DND-41 (cell line): ENCODE results near the gene POC1A.

Source experiments
- ATAC-seq: fragments of 200-7000 bp; cut with Tn5 transposase; 3 replicates; pipeline ENCODE4 v1.9.1; 2021; ENCODE audit warnings: low read depth; ENCODE audit not compliant: insufficient read depth
- DNase-seq: peaks from one replicate; pipeline ENCODE4 v3.0.0-alpha.2; 2020
- H2AFZ ChIP-seq: 2 replicates; pipeline ENCODE4 v1.6.0; 2012; ENCODE audit warnings: low read depth, low read length
- H3K27ac ChIP-seq: 2 replicates; pipeline ENCODE4 v1.5.1; 2012; ENCODE audit warnings: low read length, inconsistent platforms
- H3K27me3 ChIP-seq: fragments of 200-600 bp; sonication (generic); 2 replicates; pipeline ENCODE4 v1.6.0; 2012; ENCODE audit warnings: low read length, mild to moderate bottlenecking, inconsistent platforms; ENCODE audit not compliant: insufficient read depth, poor library complexity
- H3K36me3 ChIP-seq: 2 replicates; pipeline ENCODE4 v1.5.1; 2012; ENCODE audit warnings: low read length, inconsistent platforms; ENCODE audit not compliant: insufficient read depth
- H3K4me1 ChIP-seq: 2 replicates; pipeline ENCODE4 v1.5.1; 2012; ENCODE audit warnings: mild to moderate bottlenecking, low read length; ENCODE audit not compliant: insufficient read depth
- H3K4me2 ChIP-seq: 2 replicates; pipeline ENCODE4 v1.6.0; 2012; ENCODE audit warnings: mild to moderate bottlenecking, moderate library complexity, low read length, inconsistent platforms; ENCODE audit not compliant: insufficient read depth
- H3K4me3 ChIP-seq, 2 experiments: fragments of 200-600 bp in 1 of 2; shearing (Covaris generic) in 1 of 2; 2 replicates each; pipeline ENCODE4 v1.5.1; 2012 to 2016; ENCODE audit warnings: inconsistent platforms in 2 of 2, low read length in 2 of 2, mild to moderate bottlenecking in 2 of 2, low read depth in 1 of 2, moderate library complexity in 1 of 2
- H3K79me2 ChIP-seq: 2 replicates; pipeline ENCODE4 v1.6.0; 2012; ENCODE audit warnings: low read length, inconsistent platforms; ENCODE audit not compliant: insufficient read depth
- H3K9ac ChIP-seq: 2 replicates; pipeline ENCODE4 v1.6.0; 2012; ENCODE audit warnings: low read depth, mild to moderate bottlenecking, inconsistent platforms, low read length, moderate library complexity
- H3K9me3 ChIP-seq: 2 replicates; pipeline ENCODE4 v1.5.1; 2012; ENCODE audit warnings: low read length, moderate library complexity, mild to moderate bottlenecking, inconsistent platforms; ENCODE audit not compliant: insufficient read depth, severe bottlenecking
- H4K20me1 ChIP-seq: 2 replicates; pipeline ENCODE4 v1.6.0; 2012; ENCODE audit warnings: low read length; ENCODE audit not compliant: insufficient read depth
- CTCF ChIP-seq: IDR thresholded peaks from 2 replicates; pipeline ENCODE4 v1.5.1; 2012; ENCODE audit warnings: borderline replicate concordance, low read length, moderate library complexity, mild to moderate bottlenecking; ENCODE audit not compliant: poor library complexity, severe bottlenecking; ENCODE audit errors: extremely low read depth
- EZH2 ChIP-seq: IDR thresholded peaks from 3 replicates; pipeline ENCODE4 v1.6.1; 2012; ENCODE audit warnings: borderline replicate concordance, low read depth, mild to moderate bottlenecking, moderate library complexity, low read length, inconsistent platforms; ENCODE audit not compliant: severe bottlenecking

The POC1A gene

GRCh38 chr3:52130966-52131622, 23.1 kb downstream of the POC1A start:
- Histone ChIP-seq H3K9ac (no peak overlapping the region), H4K20me1 (peaks cover 8% of the 10 kb centered on the region; the same call in 1 of the 2 replicates), H3K79me2 (peaks cover 13% of the 10 kb centered on the region; the same call in 1 of the 2 replicates), H3K4me1 (no peaks in the 10 kb centered on the region), H3K27ac (no peak overlapping the region), H3K36me3 (peaks cover 84% of the 10 kb centered on the region), H2AFZ (no peak overlapping the region), H3K4me2 (no peak overlapping the region), H3K27me3 (no peaks in the 10 kb centered on the region), H3K9me3 (no peaks in the 10 kb centered on the region), H3K4me3 (no peak overlapping the region)
- ATAC-seq (no peak), DNase-seq (no peak)
- TF ChIP-seq CTCF = no peak
- no peak for TF ChIP-seq EZH2

- Histone ChIP-seq H2AFZ (no peak overlapping the region), H3K79me2 (peaks cover 9% of the 10 kb centered on the region; the same call in 1 of the 2 replicates), H3K9me3 (no peaks in the 10 kb centered on the region), H3K4me2 (no peak overlapping the region), H3K36me3 (peaks cover 86% of the 10 kb centered on the region), H4K20me1 (peaks cover 10% of the 10 kb centered on the region; the same call in 1 of the 2 replicates), H3K27ac (no peak overlapping the region), H3K27me3 (no peaks in the 10 kb centered on the region), H3K4me3 (no peak overlapping the region), H3K4me1 (no peaks in the 10 kb centered on the region), H3K9ac (no peak overlapping the region)
- TF ChIP-seq CTCF = no peak
- TF ChIP-seq EZH2 = no peak
- DNase-seq = no peak
- no peak for ATAC-seq
Observed at GRCh38 chr3:52128118-52128683, 26.0 kb downstream of the POC1A start.

GRCh38 chr3:52126500-52126899, 27.7 kb downstream of the POC1A start:
- Histone ChIP-seq H3K9ac (no peak overlapping the region), H3K4me2 (no peak overlapping the region), H4K20me1 (peaks cover 10% of the 10 kb centered on the region; the same call in 1 of the 2 replicates), H3K79me2 (peaks cover 6% of the 10 kb centered on the region; the same call in 1 of the 2 replicates), H3K9me3 (no peaks in the 10 kb centered on the region), H3K27ac (no peak overlapping the region; the same call in 1 of the 2 replicates), H2AFZ (no peak overlapping the region), H3K27me3 (no peaks in the 10 kb centered on the region), H3K4me1 (no peaks in the 10 kb centered on the region), H3K36me3 (peaks cover 87% of the 10 kb centered on the region), H3K4me3 (no peak overlapping the region)
- ATAC-seq (no peak), DNase-seq (no peak)
- TF ChIP-seq CTCF (no peak), EZH2 (no peak)
